Endothelial cell of umbilical vein (primary cell): Measurements from ENCODE around the gene CNOT6. TPM values are rescaled to one million over a fixed set of nuclear protein-coding genes. Genes with fewer than 3 reads are reported as not detected.

Experiments used
- BruUV-seq: library from RNA; stranded (reverse); fragments of 400-500 nt; replicated peaks from 2 replicates; lab custom pipeline; 2021; lab: Mats Ljungman, UMichigan
- CTCF ChIA-PET: fragments of 300-600, 350-600 bp; sonication (Branson Sonifier 250); formaldehyde crosslinking; loops from one replicate; lab custom pipeline; 2021; ENCODE audit warnings: antibody characterized with exemption, inconsistent platforms; lab: Charles Lee
- POLR2A ChIA-PET: fragments of 300-600, 350-600 bp; sonication (Branson Sonifier 250); formaldehyde crosslinking; loops from one replicate; lab custom pipeline; 2021; ENCODE audit warnings: antibody characterized with exemption, inconsistent platforms; lab: Charles Lee
- DNase-seq: peaks from one replicate; pipeline ENCODE4 v3.0.0-alpha.2; 2011; ENCODE audit warnings: low read depth, low spot score
- FAIRE-seq: peaks from 2 replicates; lab custom pipeline; 2011; peaks lifted over from hg19 to GRCh38; lab: Jason Lieb, UNC
- H2AFZ ChIP-seq: 2 replicates; pipeline ENCODE4 v1.6.0; 2012; ENCODE audit warnings: low read depth, low read length, control low read depth, inconsistent platforms
- H3K27ac ChIP-seq: 2 replicates; pipeline ENCODE4 v1.5.1; 2011; ENCODE audit warnings: low read depth, mild to moderate bottlenecking, control low read depth, low read length, moderate library complexity; ENCODE audit not compliant: insufficient read depth
- H3K27me3 ChIP-seq, 2 experiments: 2 replicates each; pipeline versions ENCODE4 v1.6.0 to v1.6.1; 2011; ENCODE audit warnings: low read length in 2 of 2, mixed read lengths in 1 of 2; ENCODE audit not compliant: control insufficient read depth in 2 of 2, insufficient read depth in 2 of 2
- H3K36me3 ChIP-seq, 2 experiments: 2 replicates in 1 of 2; 3 replicates in 1 of 2; pipeline ENCODE4 v1.5.1; 2011; ENCODE audit warnings: low read length in 2 of 2, mild to moderate bottlenecking in 1 of 2, moderate library complexity in 1 of 2; ENCODE audit not compliant: control insufficient read depth in 2 of 2, insufficient read depth in 2 of 2; ENCODE audit errors: extremely low read depth in 1 of 2
- H3K4me1 ChIP-seq: 3 replicates; pipeline ENCODE4 v1.5.1; 2011; ENCODE audit warnings: mild to moderate bottlenecking, low read length; ENCODE audit not compliant: control insufficient read depth, insufficient read depth; ENCODE audit errors: extremely low read depth
- H3K4me2 ChIP-seq: 2 replicates; pipeline ENCODE4 v1.6.1; 2011; ENCODE audit warnings: low read length, control low read depth, mixed read lengths; ENCODE audit not compliant: insufficient read depth
- H3K4me3 ChIP-seq, 3 experiments: fragments of 200-600 bp in 1 of 3; sonication (generic), shearing (Covaris generic) in 1 of 3; replicated peaks in 1 of 3; 2 replicates each; pipeline ENCODE4 v1.5.1; 2011 to 2016; ENCODE audit warnings: control low read depth in 3 of 3, low read length in 3 of 3, mild to moderate bottlenecking in 2 of 3, inconsistent platforms in 1 of 3, low read depth in 1 of 3, moderate library complexity in 1 of 3; ENCODE audit not compliant: insufficient read depth in 1 of 3
- H3K79me2 ChIP-seq: 2 replicates; pipeline ENCODE4 v1.6.0; 2012; ENCODE audit warnings: low read length, inconsistent platforms; ENCODE audit not compliant: control insufficient read depth, insufficient read depth
- H3K9ac ChIP-seq: replicated peaks from 2 replicates; pipeline ENCODE3; 2011; ENCODE audit warnings: low read length, control low read depth; ENCODE audit not compliant: insufficient read depth; ENCODE audit errors: extremely low read depth
- H3K9me1 ChIP-seq: replicated peaks from 3 replicates; pipeline ENCODE4 v1.6.0; 2011; ENCODE audit warnings: mild to moderate bottlenecking, low read length; ENCODE audit not compliant: control insufficient read depth, insufficient read depth; ENCODE audit errors: extremely low read depth
- H3K9me3 ChIP-seq: replicated peaks from 2 replicates; pipeline ENCODE4 v1.5.1; 2012; ENCODE audit warnings: low read length, inconsistent platforms; ENCODE audit not compliant: control insufficient read depth, insufficient read depth
- H4K20me1 ChIP-seq: replicated peaks from 2 replicates; pipeline ENCODE3; 2011; ENCODE audit warnings: mild to moderate bottlenecking, low read length; ENCODE audit not compliant: control insufficient read depth, insufficient read depth; ENCODE audit errors: extremely low read depth
- CTCF ChIP-seq, 2 donors: IDR thresholded peaks; 1 replicate in 1 of 2; 2 replicates in 1 of 2; pipeline ENCODE4 v1.5.1; 2011; ENCODE audit warnings: low read length in 2 of 2, mild to moderate bottlenecking in 2 of 2, moderate library complexity in 2 of 2, control low read depth in 1 of 2, inconsistent platforms in 1 of 2, low read depth in 1 of 2; ENCODE audit not compliant: insufficient read depth in 1 of 2; ENCODE audit errors: extremely low read depth in 1 of 2
- GATA2 ChIP-seq: IDR thresholded peaks from 2 replicates; pipeline ENCODE4 v1.7.0; 2011; ENCODE audit warnings: low read depth, mild to moderate bottlenecking, moderate library complexity, mixed read lengths, low read length; ENCODE audit not compliant: insufficient read length, insufficient read depth
- JUN ChIP-seq: IDR thresholded peaks from 2 replicates; pipeline ENCODE4 v1.6.1; 2011; ENCODE audit warnings: borderline replicate concordance, low read depth; ENCODE audit not compliant: insufficient read length, insufficient read depth
- MYC ChIP-seq: IDR thresholded peaks from one replicate; pipeline ENCODE4 v1.6.1; 2011; ENCODE audit warnings: mild to moderate bottlenecking, low read depth, low read length
- POLR2A ChIP-seq: IDR thresholded peaks from 2 replicates; pipeline ENCODE4 v1.6.1; 2012; ENCODE audit warnings: low read depth, mild to moderate bottlenecking, control low read depth, low read length
- dilution Hi-C: fragments of 300-500 bp; cut with MboI; formaldehyde crosslinking; loops from one replicate; pipeline ENCODE4 v1.15.0; 2019; ENCODE audit warnings: low sequenced_read_pairs; ENCODE audit not compliant: extremely low pct_ligation_motif_present
- intact Hi-C: fragments of 100-400 bp; cut with micrococcal nuclease; formaldehyde crosslinking; loops from one replicate; pipeline ENCODE4 v1.10.0; 2022
- polyA plus RNA-seq, 4 experiments: library from polyadenylated mRNA; depleted of rRNA in 3 of 4; stranded (reverse) in 3 of 4; unstranded in 1 of 4; fragments of >200 nt; gene quantifications; 2 replicates each; pipeline versions ENCODE4 v1.2.1 to v1.2.3, GENCODE V29; 2011 to 2012; ENCODE audit warnings: missing spikeins in 1 of 4
- total RNA-seq: library from RNA; stranded (reverse); gene quantifications from 2 replicates; pipeline ENCODE4 v1.2.3, GENCODE V29; 2021

Gene CNOT6
- total and polyA plus RNA-seq, 2 donors (not counting 3 experiments of a cell fraction or from before 2014, with no cell fraction given): 9.2 to 33.8 TPM

- Histone ChIP-seq H4K20me1 (no peaks in the 10 kb centered on the region), H3K36me3 (peaks cover 0 to 3% of the 10 kb centered on the region in 2 experiments), H3K27ac (no peak overlapping the region), H3K4me2 (no peak overlapping the region), H3K9ac (no peak overlapping the region), H3K27me3 (no peaks in the 10 kb centered on the region), H3K9me1 (no peaks in the 10 kb centered on the region), H3K4me3 (no peak overlapping the region), H3K79me2 (peaks cover 13% of the 10 kb centered on the region), H3K9me3 (no peaks in the 10 kb centered on the region), H2AFZ (no peak overlapping the region), H3K4me1 (no peaks in the 10 kb centered on the region)
- ChIA-PET CTCF (interaction anchor here (1.5 kb wide), 1 partner anchor 18 kb away, joined by 3 read pairs; no protein-coding TSS in a partner anchor), POLR2A (no interaction called here)
- no peak for DNase-seq
- TF ChIP-seq JUN (no peak), GATA2 (no peak), CTCF (IDR thresholded peaks at IDR 0.05; ENCODE audit: extremely low read depth in 1 of 2, insufficient read depth in 1 of 2, low read depth in 1 of 2, low read length in 2 of 2) (no peak), MYC (no peak), POLR2A (no peak)
- no TSS peak for BruUV-seq
- FAIRE-seq: no peak
- dilution Hi-C loops: no loop called here
- intact Hi-C loops: no loop called here
Observed at GRCh38 chr5:180555168-180555921, 61.2 kb downstream of the CNOT6 start.
